ENCODE data around the gene WWC2. TPM values are rescaled to one million over a fixed set of nuclear protein-coding genes. Genes with fewer than 3 reads are reported as not detected.

The WWC2 gene
- total RNA-seq, 4 donors from 2014 or later, result 11.2 to 14.7 (median 12.4) TPM

DNA sequence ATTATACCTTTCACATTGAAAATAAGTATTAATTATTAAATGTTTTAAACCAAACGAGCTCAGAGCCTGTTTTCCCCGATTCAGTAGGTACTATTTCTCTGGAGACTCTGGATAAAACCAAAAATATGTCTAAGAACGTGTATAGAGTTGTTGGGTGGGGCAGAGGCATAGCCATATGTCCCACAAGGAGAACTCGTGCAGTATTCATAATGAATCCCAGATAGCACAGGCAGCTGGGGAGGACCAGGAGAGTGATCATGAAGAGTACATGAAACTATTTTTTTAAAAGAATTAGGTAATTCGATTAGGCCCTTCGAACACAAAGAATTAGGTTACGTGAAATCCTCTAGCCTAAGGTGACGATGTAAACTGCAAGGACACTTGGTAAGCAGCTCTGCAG, 145.0 kb downstream of the WWC2 start:
- WGBS, 2 donors, result 81 to 89% methylated on average over 8 of the region's 8 CpGs
- TF ChIP-seq, protein P1, sequence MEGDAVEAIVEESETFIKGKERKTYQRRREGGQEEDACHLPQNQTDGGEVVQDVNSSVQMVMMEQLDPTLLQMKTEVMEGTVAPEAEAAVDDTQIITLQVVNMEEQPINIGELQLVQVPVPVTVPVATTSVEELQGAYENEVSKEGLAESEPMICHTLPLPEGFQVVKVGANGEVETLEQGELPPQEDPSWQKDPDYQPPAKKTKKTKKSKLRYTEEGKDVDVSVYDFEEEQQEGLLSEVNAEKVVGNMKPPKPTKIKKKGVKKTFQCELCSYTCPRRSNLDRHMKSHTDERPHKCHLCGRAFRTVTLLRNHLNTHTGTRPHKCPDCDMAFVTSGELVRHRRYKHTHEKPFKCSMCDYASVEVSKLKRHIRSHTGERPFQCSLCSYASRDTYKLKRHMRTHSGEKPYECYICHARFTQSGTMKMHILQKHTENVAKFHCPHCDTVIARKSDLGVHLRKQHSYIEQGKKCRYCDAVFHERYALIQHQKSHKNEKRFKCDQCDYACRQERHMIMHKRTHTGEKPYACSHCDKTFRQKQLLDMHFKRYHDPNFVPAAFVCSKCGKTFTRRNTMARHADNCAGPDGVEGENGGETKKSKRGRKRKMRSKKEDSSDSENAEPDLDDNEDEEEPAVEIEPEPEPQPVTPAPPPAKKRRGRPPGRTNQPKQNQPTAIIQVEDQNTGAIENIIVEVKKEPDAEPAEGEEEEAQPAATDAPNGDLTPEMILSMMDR (IDR thresholded peaks at IDR 0.05), result no peak
- no peak for TF ChIP-seq POLR2A (IDR thresholded peaks at IDR 0.05)
- DNase-seq (ENCODE audit: low spot score in 2 of 2), result no peak
- intact Hi-C loops (cut with DNase I; ENCODE audit: low total_unique reads), result no loop called here
- no peak overlapping the region for H3K4me3 ChIP-seq (ENCODE audit: low read depth, poor library complexity, severe bottlenecking)

DNA sequence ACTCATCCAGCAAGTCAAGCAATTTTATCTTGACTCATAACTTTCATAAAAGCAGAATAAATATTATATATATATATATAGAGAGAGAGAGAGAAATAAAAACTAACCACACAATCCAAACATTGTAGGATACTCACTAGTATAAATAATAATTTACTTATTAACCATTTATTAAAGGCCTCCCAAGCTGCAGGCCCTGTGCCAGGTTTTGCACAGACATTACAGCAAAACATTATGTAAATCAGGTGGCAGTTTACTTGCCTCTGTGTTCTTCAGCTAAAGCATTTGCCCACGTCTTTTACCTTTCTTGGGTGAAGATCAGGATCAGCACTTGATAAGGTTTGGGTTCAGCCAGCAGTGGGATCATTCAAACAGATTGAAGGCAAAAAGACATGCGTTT, 145.4 kb downstream of the WWC2 start:
- intact Hi-C loops (cut with DNase I; ENCODE audit: low total_unique reads), result no loop called here
- no peak for DNase-seq (ENCODE audit: low spot score in 2 of 2)
- no peak for TF ChIP-seq POLR2A (IDR thresholded peaks at IDR 0.05)
- H3K4me3 ChIP-seq (ENCODE audit: low read depth, poor library complexity, severe bottlenecking), result no peak overlapping the region
- WGBS, 2 donors, result 80 to 84% methylated on average over 2 of the region's 2 CpGs

DNA sequence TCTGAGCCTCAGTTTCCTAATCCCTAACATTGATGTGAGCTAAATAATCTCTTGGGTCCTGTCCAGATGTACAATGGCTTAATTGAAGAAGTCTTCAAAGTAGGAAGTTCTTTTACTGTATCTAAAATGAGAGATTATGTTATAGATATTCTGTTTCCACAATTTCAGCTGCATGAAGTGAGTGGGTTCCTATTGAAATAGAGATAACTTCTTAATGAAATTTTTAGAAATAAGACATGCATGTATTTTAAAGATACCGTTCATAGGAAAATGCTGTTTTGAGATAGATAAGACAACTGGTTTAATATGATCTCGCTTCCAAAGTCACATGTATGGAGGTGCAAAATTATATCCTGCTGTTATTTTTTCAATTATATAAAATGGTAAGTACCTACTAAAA, 149.1 kb downstream of the WWC2 start:
- TF ChIP-seq, protein P1 (IDR thresholded peaks at IDR 0.05), result no peak
- TF ChIP-seq POLR2A (IDR thresholded peaks at IDR 0.05), result no peak
- no peak for DNase-seq (ENCODE audit: low spot score in 2 of 2)
- intact Hi-C loops (cut with DNase I; ENCODE audit: low total_unique reads), result no loop called here
- no peak overlapping the region for H3K4me3 ChIP-seq (ENCODE audit: low read depth, poor library complexity, severe bottlenecking)
- 97% methylated on average over 2 of the region's 2 CpGs for WGBS, 2 donors

DNA sequence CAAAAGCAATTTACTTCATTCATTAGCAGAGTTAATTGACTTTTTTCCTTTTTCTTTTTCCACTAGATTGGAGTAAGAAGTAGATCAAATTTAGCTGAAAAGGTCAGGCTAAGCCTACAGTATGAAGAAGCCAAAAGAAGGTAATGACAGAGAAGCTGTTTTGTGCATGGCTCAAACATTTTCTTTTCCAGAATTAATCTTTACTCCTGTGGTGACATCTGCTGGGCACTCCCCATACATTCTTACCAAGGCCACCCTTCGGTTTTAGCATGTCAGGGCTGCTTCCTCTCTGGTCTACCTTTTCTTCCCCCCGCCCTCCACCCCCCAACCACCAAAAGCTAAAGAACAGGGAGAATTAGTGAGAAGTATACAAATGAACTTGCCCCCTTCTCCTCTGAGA, 150.8 kb downstream of the WWC2 start:
- WGBS, 2 donors, result 36 to 46% methylated on average over 2 of the region's 2 CpGs
- TF ChIP-seq POLR2A (IDR thresholded peaks at IDR 0.05), result no peak
- TF ChIP-seq, protein P1 (IDR thresholded peaks at IDR 0.05), result no peak
- intact Hi-C loops (cut with DNase I; ENCODE audit: low total_unique reads), result no loop called here
- DNase-seq (ENCODE audit: low spot score in 2 of 2), result no peak
- H3K4me3 ChIP-seq (ENCODE audit: low read depth, poor library complexity, severe bottlenecking), result no peak overlapping the region

DNA sequence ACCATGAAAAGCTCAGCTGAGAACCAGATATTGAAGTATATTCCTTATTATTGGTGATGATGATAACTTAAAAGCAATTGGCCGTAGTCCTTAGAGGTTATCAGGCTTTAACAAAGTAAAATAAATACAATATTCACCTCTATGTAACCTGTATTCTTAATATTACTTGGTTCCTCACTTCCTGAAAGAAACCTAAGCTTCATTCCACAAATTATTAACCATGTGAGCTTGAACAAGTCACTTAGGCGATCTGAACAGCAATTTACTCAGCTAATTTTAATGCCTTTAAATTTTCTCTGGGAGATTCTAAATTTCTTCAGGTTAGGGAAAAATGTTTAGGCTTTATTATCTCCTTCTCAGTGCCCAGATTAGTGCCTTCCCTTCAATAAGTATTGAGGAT, 151.8 kb downstream of the WWC2 start:
- no peak for DNase-seq (ENCODE audit: low spot score in 2 of 2)
- H3K4me3 ChIP-seq (ENCODE audit: low read depth, poor library complexity, severe bottlenecking), result no peak overlapping the region
- intact Hi-C loops (cut with DNase I; ENCODE audit: low total_unique reads), result no loop called here
- no peak for TF ChIP-seq POLR2A (IDR thresholded peaks at IDR 0.05)
- TF ChIP-seq, protein P1 (IDR thresholded peaks at IDR 0.05), result no peak
- 94 to 98% methylated on average over 2 of the region's 2 CpGs for WGBS, 2 donors

DNA sequence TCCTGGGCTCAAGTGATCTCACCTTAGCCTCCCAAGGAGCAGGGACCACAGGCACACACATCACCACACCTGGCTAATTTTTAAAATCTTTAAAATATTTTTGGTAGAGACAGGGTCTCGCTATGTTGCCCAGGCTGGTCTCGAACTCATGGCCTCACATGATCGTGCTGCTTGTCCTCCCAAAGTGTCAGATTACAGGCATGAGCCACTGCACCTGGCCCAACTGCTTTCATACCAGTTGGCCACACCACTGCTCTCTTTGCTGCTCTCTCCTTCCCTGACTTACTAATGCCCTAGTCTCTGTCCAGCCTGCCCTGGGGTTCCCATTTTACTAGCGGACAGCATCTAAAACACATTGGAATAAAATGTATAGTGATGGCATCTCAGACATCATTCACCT, 153.9 kb downstream of the WWC2 start:
- 84 to 92% methylated on average over 4 of the region's 4 CpGs for WGBS, 2 donors
- no peak for TF ChIP-seq POLR2A (IDR thresholded peaks at IDR 0.05)
- TF ChIP-seq, protein P1 (IDR thresholded peaks at IDR 0.05), result no peak
- intact Hi-C loops (cut with DNase I; ENCODE audit: low total_unique reads), result no loop called here
- no peak overlapping the region for H3K4me3 ChIP-seq (ENCODE audit: low read depth, poor library complexity, severe bottlenecking)
- no peak for DNase-seq (ENCODE audit: low spot score in 2 of 2)
